Activated naive CD8-positive, alpha-beta T cell (primary cell): ENCODE results near the gene SPATA7.

ENCODE experiments used
- H3K27ac Mint-ChIP-seq: one replicate; pipeline ENCODE4 v1.8.0; 2021; ENCODE audit warnings: mixed read lengths
- H3K27me3 Mint-ChIP-seq: one replicate; pipeline ENCODE4 v1.8.0; 2021; ENCODE audit warnings: mixed read lengths
- H3K36me3 Mint-ChIP-seq: one replicate; pipeline ENCODE4 v1.8.0; 2021; ENCODE audit warnings: mixed read lengths
- H3K4me1 Mint-ChIP-seq: one replicate; pipeline ENCODE4 v1.8.0; 2021; ENCODE audit warnings: low read depth, mixed read lengths
- H3K4me3 Mint-ChIP-seq: one replicate; pipeline ENCODE4 v1.8.0; 2021; ENCODE audit warnings: mild to moderate bottlenecking, mixed read lengths
- H3K9me3 Mint-ChIP-seq: one replicate; pipeline ENCODE4 v1.8.0; 2021; ENCODE audit warnings: low read depth, mixed read lengths

SPATA7 gene

DNA sequence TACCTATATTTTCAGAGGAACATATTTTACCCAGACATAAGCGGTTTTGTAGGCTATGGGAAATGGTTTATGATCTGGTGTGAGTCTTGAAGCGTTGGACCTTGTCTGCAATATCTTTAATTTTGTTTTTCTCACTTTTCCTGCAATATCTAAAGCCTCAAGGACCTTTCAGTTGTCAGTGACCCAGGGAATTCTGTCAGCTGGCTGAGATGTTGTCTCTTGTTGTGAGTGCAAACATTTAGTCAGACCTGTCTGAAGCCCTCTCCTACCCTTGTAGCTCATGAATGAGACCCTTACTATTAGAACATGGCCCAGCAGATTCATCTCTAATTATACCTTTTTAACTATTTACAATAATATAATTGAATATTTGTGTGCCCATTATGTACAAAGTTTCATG lies 53.6 kb downstream of the SPATA7 start:
- no peak overlapping the region for H3K4me3 Mint-ChIP-seq
- no peak overlapping the region for H3K27ac Mint-ChIP-seq
- H3K4me1 Mint-ChIP-seq, result no peaks in the 10 kb centered on the region
- peaks cover 12% of the 10 kb centered on the region for H3K36me3 Mint-ChIP-seq
- H3K9me3 Mint-ChIP-seq, result no peaks in the 10 kb centered on the region
- H3K27me3 Mint-ChIP-seq, result no peaks in the 10 kb centered on the region

DNA sequence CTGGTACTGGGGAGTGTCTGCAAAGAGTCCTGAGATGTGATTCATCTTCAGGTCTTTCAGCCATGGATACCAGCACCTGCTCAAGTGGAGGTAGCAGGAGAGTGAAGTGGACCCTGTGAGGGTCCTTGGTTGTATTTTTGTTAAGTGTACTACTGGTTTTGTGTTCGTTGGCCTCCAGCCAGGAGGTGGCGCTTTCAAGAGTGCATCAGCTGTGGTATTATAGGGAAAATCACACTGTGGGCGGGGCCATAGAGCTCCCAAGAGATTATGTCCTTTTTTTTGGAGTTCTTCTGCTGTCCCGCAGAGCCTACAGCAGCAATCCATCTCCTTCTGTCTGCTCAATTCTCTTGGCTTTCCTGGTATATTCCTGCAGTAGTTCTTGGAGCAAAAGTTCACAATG lies 66.8 kb downstream of the SPATA7 start:
- Mint-ChIP-seq H3K27ac (no peak overlapping the region), H3K4me1 (no peaks in the 10 kb centered on the region), H3K36me3 (peaks cover 34% of the 10 kb centered on the region), H3K4me3 (no peak overlapping the region), H3K27me3 (no peaks in the 10 kb centered on the region), H3K9me3 (no peaks in the 10 kb centered on the region)

DNA sequence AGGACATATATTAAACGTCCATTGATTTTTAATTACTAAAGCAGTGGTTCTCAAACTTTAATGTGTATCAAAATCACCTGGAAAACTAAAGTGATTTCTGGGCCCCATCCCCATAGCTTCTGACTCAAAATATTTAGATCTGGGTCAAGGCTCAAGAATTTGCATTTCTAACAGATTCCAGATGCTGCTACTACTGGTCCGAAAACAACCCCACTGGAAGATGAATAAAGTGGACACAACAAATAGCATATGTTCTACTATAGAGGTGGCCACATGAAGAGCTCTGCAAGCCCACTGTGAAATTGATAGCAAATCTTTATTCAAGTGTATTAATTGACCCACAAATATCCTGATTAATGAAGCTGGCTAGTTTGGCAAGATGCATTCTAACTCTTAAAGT lies 69.4 kb downstream of the SPATA7 start:
- H3K4me1 Mint-ChIP-seq, result no peaks in the 10 kb centered on the region
- H3K27ac Mint-ChIP-seq, result no peak overlapping the region
- H3K27me3 Mint-ChIP-seq, result no peaks in the 10 kb centered on the region
- no peaks in the 10 kb centered on the region for H3K9me3 Mint-ChIP-seq
- H3K36me3 Mint-ChIP-seq, result peaks cover 40% of the 10 kb centered on the region
- H3K4me3 Mint-ChIP-seq, result no peak overlapping the region

DNA sequence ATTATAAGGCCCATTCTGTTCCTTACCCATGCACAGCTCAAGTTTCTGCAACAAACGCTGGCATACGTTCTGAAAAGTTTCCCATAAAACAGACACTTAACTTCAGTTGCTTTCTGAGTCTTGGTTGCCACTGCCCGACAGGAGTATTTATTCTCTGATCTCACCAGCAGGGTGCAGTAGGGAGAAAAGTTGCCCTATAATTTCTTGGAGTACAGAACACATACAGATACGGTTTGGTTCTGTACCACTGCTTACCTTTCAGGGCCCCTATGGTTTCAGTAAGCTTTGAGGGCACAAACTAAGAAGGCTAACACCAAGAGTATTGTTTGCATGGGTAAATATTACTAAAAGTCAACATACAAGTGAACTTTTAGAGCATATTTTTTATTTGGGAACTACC lies 77.9 kb downstream of the SPATA7 start:
- no peaks in the 10 kb centered on the region for H3K4me1 Mint-ChIP-seq
- H3K27me3 Mint-ChIP-seq, result no peaks in the 10 kb centered on the region
- H3K36me3 Mint-ChIP-seq, result peaks cover 27% of the 10 kb centered on the region
- H3K4me3 Mint-ChIP-seq, result no peak overlapping the region
- no peak overlapping the region for H3K27ac Mint-ChIP-seq
- no peaks in the 10 kb centered on the region for H3K9me3 Mint-ChIP-seq

DNA sequence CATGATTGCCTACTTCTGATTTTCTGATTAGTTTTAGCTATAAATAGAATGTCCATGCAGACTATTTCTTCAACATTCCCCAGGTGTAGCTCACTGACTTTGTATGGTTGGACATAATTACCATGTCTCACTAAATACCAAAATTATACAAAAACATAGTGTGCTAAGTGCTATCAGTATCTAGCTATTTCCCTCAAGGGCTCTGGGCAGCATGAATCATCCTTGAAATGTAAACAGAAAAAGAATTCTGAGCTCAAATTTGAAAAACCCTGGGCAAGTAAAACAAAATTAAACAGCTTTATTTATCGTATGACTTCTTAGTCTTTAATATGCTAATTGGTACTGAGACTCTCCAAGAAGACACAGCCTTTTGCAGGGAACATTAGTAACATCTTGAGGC lies 82.9 kb downstream of the SPATA7 start:
- H3K27ac Mint-ChIP-seq, result no peak overlapping the region
- H3K27me3 Mint-ChIP-seq, result no peaks in the 10 kb centered on the region
- H3K9me3 Mint-ChIP-seq, result no peaks in the 10 kb centered on the region
- no peaks in the 10 kb centered on the region for H3K4me1 Mint-ChIP-seq
- H3K4me3 Mint-ChIP-seq, result no peak overlapping the region
- H3K36me3 Mint-ChIP-seq, result peaks cover 3% of the 10 kb centered on the region

DNA sequence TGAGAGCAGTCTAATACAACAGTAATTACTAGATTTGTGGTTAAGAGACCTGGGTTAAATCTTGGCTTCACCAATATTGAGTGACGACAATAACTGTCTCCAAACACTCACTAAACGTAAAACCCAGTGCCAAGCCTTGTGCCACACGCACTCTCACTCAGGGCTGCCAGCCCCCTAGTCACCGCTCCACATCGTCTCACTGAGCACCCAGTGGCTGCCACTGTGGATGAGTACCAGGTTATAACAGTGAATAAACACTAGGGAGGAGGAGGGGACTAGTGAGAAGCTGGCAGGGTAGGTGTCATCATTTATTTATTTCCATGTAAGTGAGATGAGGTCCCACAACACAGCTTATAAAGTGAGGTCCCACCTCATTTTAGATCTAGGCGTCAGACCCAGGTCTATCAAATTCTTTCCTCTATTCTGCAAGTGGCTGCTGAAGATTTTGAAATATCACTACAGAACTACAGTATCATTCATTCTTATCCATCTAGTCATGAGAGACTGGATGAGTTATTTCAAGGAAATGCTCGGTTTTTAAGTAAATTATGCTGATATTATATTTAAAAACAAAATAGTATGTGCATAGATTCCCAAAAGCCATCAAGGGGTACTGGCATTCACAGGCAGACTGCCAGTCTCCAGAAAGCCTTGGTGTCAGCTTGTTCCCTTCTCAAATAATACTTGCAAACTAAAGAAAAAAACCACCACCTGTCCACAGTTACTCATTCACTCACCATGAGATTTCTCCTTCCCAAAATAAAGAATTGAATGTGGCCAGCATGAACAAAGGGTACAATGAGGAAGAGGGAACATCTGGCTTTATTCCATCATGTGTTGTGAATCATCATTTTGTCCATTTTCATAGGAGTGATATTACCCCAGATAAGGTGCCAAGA lies 85.3 kb downstream of the SPATA7 start:
- Mint-ChIP-seq H3K27me3 (no peaks in the 10 kb centered on the region), H3K9me3 (no peaks in the 10 kb centered on the region), H3K4me3 (no peak overlapping the region), H3K27ac (no peak overlapping the region), H3K4me1 (no peaks in the 10 kb centered on the region), H3K36me3 (peaks cover 3% of the 10 kb centered on the region)

DNA sequence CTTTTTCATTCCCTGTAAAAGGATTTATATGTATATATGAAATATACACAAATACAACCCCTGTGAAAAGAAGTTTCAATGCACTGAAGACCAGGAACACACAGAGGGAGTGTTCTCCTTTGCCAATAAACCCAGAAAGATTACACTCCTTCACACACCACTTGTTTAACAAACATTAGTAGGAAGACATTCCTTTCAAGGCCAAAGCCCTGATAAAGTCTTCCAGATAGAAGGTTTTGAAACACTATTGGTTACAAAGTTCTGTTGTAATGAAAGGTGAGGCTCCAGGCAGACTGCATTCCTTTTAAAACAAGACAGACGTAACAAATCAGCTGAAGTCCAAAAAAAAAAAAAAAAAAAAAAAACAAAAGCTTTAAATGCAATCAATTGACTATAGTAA lies 88.3 kb downstream of the SPATA7 start:
- no peaks in the 10 kb centered on the region for H3K9me3 Mint-ChIP-seq
- H3K27ac Mint-ChIP-seq, result no peak overlapping the region
- H3K36me3 Mint-ChIP-seq, result no peaks in the 10 kb centered on the region
- H3K27me3 Mint-ChIP-seq, result no peaks in the 10 kb centered on the region
- H3K4me1 Mint-ChIP-seq, result peaks cover 1% of the 10 kb centered on the region
- H3K4me3 Mint-ChIP-seq, result no peak overlapping the region

DNA sequence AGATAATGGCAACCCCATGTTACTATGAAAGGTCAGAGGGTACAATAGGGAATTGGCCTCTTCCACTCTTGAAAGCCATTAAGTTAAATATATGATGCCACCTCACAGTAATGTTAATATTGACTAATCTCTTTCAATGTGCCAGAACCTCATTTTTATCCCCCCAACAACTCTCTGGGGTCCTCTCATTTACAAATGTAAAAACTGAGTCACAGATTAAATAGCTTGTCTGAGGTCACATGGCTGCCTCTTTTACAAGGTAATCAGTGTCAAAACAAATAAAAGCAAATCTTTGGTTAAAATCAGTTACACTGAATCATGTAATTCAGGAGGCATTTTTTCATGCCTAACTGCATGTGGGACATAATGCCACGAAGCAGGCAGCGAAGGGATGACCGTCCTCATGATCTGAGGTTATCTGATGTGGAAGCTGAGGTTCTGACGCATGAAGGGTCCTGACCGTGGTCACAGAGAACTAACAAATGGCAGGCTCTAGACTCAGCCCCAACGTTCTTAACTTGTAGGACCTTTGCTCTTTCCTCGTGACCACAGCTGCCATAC lies 90.8 kb downstream of the SPATA7 start:
- Mint-ChIP-seq H3K27ac (no peak overlapping the region), H3K4me1 (peaks cover 1% of the 10 kb centered on the region), H3K4me3 (no peak overlapping the region), H3K27me3 (peaks cover under 1% of the 10 kb centered on the region), H3K9me3 (no peaks in the 10 kb centered on the region), H3K36me3 (no peaks in the 10 kb centered on the region)

DNA sequence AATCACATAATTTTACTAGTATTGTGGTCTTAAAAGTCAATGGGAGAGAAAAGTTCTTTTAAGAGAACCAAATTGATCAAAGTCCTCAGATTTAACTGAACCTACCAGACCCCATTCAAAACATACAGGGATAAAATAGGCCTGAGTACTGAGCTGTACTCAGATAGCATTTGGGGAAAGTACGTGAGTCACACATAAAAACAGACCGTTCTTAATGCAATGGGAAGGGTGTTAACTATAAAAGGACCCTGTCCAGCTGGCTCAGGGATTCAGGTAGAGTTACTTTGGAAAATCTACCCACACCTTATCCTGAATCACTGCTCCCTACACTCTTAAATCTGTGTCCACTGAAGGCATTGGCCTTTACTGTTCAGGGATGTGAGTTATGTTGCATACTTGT lies 91.4 kb downstream of the SPATA7 start:
- Mint-ChIP-seq H3K27ac (no peak overlapping the region), H3K9me3 (no peaks in the 10 kb centered on the region), H3K27me3 (peaks cover 2% of the 10 kb centered on the region), H3K4me3 (no peak overlapping the region), H3K36me3 (no peaks in the 10 kb centered on the region), H3K4me1 (peaks cover 1% of the 10 kb centered on the region)

DNA sequence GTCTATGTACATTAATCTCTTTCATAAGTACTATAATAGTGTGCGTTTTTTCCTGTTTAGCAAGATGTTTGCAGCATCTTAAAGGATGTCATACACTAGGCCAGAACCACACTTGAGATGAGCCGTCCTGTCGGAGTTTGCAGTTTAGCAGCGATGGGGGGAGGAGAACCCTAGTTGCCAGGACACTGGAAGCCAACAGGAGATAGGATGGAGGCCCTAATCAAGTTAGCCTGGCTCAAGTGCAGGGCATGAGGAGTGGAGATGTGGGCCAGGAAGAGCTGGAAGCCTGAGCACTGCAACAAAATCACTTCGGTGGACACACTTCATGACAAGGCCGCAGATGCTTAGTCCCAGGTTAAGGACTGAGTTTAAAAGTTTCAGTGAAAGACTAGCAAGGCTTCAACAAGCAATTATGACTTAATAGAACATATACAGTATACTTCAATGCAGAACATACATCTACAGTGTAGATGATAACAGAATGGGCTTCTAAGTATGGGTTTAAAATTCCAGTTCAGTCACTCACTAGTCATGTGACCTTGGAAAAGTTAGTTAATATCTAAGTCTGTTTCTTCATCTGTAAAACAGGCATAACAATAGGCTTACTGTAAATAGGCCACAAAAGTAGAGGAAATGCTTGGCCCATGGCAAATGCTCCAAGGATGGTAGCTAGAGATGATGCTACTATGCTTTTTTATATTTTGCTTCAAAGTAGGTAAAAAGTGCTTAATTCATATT lies 92.2 kb downstream of the SPATA7 start:
- peaks cover 2% of the 10 kb centered on the region for H3K27me3 Mint-ChIP-seq
- no peak overlapping the region for H3K27ac Mint-ChIP-seq
- H3K4me1 Mint-ChIP-seq, result peaks cover 1% of the 10 kb centered on the region
- no peak overlapping the region for H3K4me3 Mint-ChIP-seq
- H3K9me3 Mint-ChIP-seq, result no peaks in the 10 kb centered on the region
- H3K36me3 Mint-ChIP-seq, result no peaks in the 10 kb centered on the region

DNA sequence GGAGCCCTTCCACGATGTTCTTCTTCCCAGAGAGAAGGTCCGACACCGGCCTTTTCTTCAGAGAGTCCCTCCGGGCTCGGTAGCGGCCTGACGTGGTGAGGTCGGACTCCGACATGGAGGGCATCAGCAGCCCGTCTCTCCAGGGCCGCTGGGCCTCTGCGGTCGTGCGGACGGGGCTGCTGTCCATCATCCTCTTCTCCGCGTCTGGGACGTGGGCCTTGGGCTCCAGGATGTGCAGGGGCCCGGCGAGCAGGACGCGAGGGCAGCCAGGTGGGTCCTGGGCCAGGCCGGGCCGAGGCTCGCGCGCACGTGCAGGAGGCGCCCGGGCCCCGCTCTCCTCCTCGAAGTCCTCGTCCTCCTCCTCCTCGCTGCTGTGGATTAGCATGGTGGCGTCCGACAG lies 93.5 kb downstream of the SPATA7 start:
- H3K9me3 Mint-ChIP-seq, result no peaks in the 10 kb centered on the region
- no peak overlapping the region for H3K4me3 Mint-ChIP-seq
- peaks cover 2% of the 10 kb centered on the region for H3K27me3 Mint-ChIP-seq
- H3K36me3 Mint-ChIP-seq, result no peaks in the 10 kb centered on the region
- peaks cover 1% of the 10 kb centered on the region for H3K4me1 Mint-ChIP-seq
- H3K27ac Mint-ChIP-seq, result no peak overlapping the region

DNA sequence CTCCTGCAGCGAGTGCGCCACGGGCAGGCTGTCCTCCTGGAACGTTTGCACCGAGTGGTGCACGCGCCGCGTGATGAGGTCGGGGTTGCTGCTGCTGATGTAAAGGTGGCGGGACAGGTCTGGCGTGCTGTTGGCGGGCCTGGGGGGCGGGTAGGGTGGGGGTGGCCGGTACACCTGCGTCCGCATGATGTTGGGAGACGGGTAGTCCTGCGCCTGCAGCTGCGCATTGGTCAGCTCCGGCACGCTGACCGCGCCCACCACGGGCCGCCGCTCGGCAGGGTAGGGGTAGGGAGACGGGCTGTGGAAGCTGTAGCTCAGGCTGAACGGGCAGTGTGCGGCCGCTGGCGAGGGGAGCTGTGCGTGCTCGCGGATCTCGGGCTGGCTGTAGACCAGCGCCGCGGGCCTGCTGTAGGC lies 94.1 kb downstream of the SPATA7 start:
- H3K9me3 Mint-ChIP-seq, result no peaks in the 10 kb centered on the region
- H3K4me1 Mint-ChIP-seq, result peaks cover 1% of the 10 kb centered on the region
- no peaks in the 10 kb centered on the region for H3K36me3 Mint-ChIP-seq
- H3K27ac Mint-ChIP-seq, result no peak overlapping the region
- no peak overlapping the region for H3K4me3 Mint-ChIP-seq
- peaks cover 2% of the 10 kb centered on the region for H3K27me3 Mint-ChIP-seq

DNA sequence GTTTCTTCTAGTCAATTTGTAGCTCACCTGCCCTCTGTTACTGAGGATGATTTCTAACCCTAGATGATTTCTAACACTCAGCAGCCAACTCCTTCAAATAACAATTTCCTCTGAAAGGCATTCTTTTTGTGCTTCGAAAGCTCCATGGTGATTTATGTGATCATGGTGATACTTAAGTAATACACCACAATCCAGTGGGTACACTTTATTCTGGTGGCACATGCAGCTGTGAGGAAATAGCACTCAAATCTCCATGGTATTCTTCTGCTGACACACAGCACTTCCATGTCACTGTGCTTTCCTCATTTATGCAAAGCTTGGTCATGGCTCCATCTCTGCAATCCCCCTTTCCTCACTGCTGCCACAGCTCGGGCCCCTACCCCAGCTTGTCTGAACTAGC lies 95.6 kb downstream of the SPATA7 start:
- Mint-ChIP-seq H3K4me1 (peaks cover 1% of the 10 kb centered on the region), H3K9me3 (no peaks in the 10 kb centered on the region)

DNA sequence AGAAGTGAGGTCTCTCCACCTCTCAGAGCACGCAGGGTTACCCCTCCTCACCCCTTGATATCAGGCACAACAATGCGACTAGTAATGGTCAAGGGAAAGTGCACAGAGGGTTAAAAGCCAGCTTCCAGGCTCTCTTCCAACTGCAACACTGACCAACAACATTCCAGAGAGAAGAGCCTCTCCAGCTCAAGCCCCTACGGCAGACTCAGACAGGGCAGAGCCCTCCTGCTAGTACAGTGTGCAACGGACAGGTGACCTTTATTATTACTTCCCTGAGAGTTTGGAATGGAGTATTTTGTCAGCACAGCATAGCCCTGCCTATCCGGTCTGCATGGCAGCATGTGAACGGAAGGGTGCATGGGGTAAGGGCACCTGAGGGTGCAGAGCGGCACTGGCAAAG lies 96.3 kb downstream of the SPATA7 start:
- H3K4me1 Mint-ChIP-seq, result peaks cover 1% of the 10 kb centered on the region
- no peaks in the 10 kb centered on the region for H3K9me3 Mint-ChIP-seq
- no peaks in the 10 kb centered on the region for H3K36me3 Mint-ChIP-seq
- peaks cover 2% of the 10 kb centered on the region for H3K27me3 Mint-ChIP-seq
- no peak overlapping the region for H3K27ac Mint-ChIP-seq
- no peak overlapping the region for H3K4me3 Mint-ChIP-seq

More for the DNA sequence above, 95.6 kb downstream of the SPATA7 start:
- Mint-ChIP-seq H3K27me3 (peaks cover 2% of the 10 kb centered on the region), H3K36me3 (no peaks in the 10 kb centered on the region), H3K27ac (no peak overlapping the region), H3K4me3 (no peak overlapping the region)

DNA sequence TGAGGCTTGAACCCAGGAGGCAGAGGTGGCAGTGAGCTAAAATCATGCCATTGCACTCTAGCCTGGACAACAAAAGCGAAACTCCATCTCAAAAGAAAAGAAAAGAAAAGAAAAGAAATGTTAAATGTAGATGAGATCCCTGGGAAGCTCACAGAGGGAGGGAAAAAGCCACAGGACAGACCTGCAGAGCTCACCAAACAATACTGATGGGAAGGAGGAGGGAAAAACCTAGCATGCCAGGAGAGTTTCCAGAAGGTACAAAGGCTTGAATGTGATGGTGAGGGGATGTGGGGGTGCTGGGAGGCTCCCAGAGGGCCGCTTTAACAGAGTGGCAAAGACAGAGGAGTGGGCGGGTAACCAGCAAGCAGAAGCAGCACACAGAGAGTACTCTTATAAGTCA lies 97.1 kb downstream of the SPATA7 start:
- Mint-ChIP-seq H3K27me3 (peaks cover 2% of the 10 kb centered on the region), H3K27ac (no peak overlapping the region), H3K4me1 (peaks cover 1% of the 10 kb centered on the region), H3K9me3 (no peaks in the 10 kb centered on the region), H3K4me3 (no peak overlapping the region), H3K36me3 (no peaks in the 10 kb centered on the region)
